ENCODE measurements around the gene OTOG.

DNA sequence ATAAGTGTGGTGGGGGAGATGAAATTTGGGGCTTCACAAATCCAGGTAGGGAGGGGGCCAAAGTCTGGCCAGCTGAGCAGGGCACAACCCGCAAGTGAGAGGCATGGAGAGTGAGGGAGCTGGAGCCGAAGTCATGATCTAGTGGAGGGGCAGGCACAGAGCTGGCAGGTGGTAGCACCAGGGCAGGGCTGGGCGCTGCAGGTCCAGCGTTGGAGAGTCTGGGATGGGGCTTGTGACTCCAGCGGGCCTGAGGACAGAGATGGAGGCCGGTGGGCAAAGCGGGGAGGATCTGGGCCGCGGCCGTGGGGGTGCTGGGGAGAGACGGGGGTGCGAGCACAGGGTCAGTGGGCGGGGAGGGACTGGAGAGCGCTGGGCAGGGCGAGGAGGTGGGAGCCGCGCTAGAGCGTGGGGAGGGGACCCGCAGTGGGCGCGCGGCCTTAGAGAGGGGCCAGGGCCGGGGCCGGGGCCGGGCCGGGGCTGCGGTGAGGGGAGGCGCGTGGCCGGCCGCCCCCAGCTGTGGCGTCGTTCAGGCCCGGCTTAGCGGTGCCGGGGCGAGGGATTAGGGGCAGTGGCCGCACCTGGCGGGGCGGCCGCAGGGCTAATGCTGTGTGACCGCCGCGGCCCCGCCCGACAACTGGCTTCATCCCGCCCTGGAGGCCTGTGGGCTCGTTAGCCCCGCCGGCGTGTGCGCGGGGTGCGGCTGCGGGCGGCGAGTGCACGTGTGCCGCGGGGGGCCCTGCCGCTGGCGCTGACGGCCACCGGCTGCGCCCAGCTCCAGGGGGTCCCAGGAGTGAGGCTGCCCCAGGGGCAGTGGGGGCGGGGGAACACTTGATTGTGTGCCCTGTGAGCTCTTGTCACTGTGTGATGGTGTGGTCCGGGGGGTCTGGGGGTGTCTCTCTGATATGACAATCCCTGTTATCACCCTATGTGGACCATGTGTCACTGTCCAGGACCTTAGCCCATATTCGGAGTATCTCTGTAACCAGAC is 148.7 kb downstream of the OTOG start:
- TF ChIP-seq, protein P1, sequence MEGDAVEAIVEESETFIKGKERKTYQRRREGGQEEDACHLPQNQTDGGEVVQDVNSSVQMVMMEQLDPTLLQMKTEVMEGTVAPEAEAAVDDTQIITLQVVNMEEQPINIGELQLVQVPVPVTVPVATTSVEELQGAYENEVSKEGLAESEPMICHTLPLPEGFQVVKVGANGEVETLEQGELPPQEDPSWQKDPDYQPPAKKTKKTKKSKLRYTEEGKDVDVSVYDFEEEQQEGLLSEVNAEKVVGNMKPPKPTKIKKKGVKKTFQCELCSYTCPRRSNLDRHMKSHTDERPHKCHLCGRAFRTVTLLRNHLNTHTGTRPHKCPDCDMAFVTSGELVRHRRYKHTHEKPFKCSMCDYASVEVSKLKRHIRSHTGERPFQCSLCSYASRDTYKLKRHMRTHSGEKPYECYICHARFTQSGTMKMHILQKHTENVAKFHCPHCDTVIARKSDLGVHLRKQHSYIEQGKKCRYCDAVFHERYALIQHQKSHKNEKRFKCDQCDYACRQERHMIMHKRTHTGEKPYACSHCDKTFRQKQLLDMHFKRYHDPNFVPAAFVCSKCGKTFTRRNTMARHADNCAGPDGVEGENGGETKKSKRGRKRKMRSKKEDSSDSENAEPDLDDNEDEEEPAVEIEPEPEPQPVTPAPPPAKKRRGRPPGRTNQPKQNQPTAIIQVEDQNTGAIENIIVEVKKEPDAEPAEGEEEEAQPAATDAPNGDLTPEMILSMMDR (IDR thresholded peaks at IDR 0.05; ENCODE audit: borderline replicate concordance, extremely low read depth, low read length, poor library complexity, severe bottlenecking), result no peak
- no peak for TF ChIP-seq EZH2 (IDR thresholded peaks at IDR 0.05; ENCODE audit: borderline replicate concordance, low read depth, low read length, severe bottlenecking)
